GM21723 (cell line): Measurements from ENCODE around the gene VAMP2.
A peak's percentile ranks its signal among the peaks of the same experiment; 100 is the strongest.

Experiments
- ATAC-seq: cut with Tn5 transposase; IDR thresholded peaks from one replicate; pipeline ENCODE4 v1.9.1; 2021; ENCODE audit warnings: mild to moderate bottlenecking, moderate library complexity; ENCODE audit not compliant: unreplicated experiment

The VAMP2 gene

GRCh38 chr17:8162233-8162996 is at the start of gene VAMP2:
VAMP2 (minus strand) TSS chr17:8162948; CDS start chr17:8162879, 69 bp downstream.
- peak; percentile 36 for ATAC-seq

- no peak for ATAC-seq
These were observed 48.2 kb upstream of the VAMP2 start for GRCh38 chr17:8210761-8211458.

GRCh38 chr17:8209907-8210760 is 47.4 kb upstream of the VAMP2 start, which contains the start of gene AURKB:
AURKB (minus strand) TSS chr17:8210575; CDS start chr17:8210224, 351 bp downstream.
- peak; percentile 78 for ATAC-seq

- no peak for ATAC-seq
These were observed 43.8 kb upstream of the VAMP2 start for GRCh38 chr17:8206536-8206935.

GRCh38 chr17:8204761-8205555 is 42.2 kb upstream of the VAMP2 start:
- ATAC-seq = no peak

GRCh38 chr17:8192070-8192815 is 29.5 kb upstream of the VAMP2 start:
- no peak for ATAC-seq

- ATAC-seq = no peak
These were observed 27.8 kb upstream of the VAMP2 start for GRCh38 chr17:8190506-8190905.

- peak; percentile 44 for ATAC-seq
These were observed 27.1 kb upstream of the VAMP2 start, which contains the start of gene BORCS6 for GRCh38 chr17:8189711-8190477. BORCS6 (minus strand) TSS chr17:8190180; CDS start chr17:8190140, 40 bp downstream.

- peak; percentile 1 for ATAC-seq
These were observed 26.4 kb upstream of the VAMP2 start for GRCh38 chr17:8189041-8189710.

- ATAC-seq = no peak
These were observed 25.6 kb upstream of the VAMP2 start for GRCh38 chr17:8188263-8188839.

- peak; percentile 9 for ATAC-seq
These were observed 24.9 kb upstream of the VAMP2 start for GRCh38 chr17:8187517-8188262.

GRCh38 chr17:8186787-8187516 is 24.2 kb upstream of the VAMP2 start:
- ATAC-seq = peak; percentile 36

- no peak for ATAC-seq
These were observed 23.7 kb upstream of the VAMP2 start for GRCh38 chr17:8186446-8186786.

GRCh38 chr17:8185582-8186445 is 23.1 kb upstream of the VAMP2 start:
- ATAC-seq = peak; percentile 23

- ATAC-seq = no peak
These were observed 14.4 kb upstream of the VAMP2 start for GRCh38 chr17:8176998-8177731.
